ENCODE measurements around the gene PDZD8.

Gene PDZD8, protein sequence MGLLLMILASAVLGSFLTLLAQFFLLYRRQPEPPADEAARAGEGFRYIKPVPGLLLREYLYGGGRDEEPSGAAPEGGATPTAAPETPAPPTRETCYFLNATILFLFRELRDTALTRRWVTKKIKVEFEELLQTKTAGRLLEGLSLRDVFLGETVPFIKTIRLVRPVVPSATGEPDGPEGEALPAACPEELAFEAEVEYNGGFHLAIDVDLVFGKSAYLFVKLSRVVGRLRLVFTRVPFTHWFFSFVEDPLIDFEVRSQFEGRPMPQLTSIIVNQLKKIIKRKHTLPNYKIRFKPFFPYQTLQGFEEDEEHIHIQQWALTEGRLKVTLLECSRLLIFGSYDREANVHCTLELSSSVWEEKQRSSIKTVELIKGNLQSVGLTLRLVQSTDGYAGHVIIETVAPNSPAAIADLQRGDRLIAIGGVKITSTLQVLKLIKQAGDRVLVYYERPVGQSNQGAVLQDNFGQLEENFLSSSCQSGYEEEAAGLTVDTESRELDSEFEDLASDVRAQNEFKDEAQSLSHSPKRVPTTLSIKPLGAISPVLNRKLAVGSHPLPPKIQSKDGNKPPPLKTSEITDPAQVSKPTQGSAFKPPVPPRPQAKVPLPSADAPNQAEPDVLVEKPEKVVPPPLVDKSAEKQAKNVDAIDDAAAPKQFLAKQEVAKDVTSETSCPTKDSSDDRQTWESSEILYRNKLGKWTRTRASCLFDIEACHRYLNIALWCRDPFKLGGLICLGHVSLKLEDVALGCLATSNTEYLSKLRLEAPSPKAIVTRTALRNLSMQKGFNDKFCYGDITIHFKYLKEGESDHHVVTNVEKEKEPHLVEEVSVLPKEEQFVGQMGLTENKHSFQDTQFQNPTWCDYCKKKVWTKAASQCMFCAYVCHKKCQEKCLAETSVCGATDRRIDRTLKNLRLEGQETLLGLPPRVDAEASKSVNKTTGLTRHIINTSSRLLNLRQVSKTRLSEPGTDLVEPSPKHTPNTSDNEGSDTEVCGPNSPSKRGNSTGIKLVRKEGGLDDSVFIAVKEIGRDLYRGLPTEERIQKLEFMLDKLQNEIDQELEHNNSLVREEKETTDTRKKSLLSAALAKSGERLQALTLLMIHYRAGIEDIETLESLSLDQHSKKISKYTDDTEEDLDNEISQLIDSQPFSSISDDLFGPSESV
- total RNA-seq = 23.4 to 67.2 (median 44.4) reads per million in 18 experiments

DNA sequence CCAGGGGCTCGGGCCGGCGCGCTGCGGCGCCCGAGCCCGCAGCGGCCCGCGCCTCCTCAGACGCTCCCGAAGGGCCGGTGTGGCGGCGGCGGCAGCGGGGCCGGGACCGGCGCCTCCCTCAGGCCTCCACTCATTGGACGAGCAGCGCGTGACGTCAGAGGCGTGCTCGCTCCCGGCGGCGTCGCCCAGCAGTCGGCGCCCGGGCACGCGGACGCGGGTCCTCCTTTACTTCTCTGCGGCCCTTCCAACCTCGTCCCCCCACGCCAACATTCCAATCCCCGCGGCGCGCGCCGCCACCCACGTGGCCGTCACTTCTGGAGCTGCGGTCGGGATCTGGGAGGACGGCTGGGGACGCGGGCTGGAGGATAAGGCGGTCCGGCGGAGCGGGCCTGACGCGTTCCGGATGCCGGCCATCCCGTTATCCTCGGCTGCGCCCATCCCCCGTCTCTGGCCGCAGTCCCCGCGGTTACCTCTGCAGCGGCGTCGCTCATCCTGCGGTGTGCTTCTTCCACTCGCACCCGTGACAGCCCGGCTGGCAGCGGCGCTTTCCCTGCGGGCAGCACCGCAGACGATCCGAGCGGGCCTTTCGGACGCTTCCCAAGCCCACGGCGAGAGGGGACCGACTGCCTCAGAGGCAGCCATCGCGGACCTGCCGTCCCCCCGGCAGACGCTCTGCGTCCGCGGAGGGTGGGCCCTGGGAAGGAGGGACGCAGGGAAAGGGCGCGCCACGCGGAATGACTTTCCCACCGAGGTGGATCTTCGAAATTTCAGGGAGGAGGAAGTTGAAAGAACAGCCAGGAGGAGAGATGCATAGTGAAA, at the start of gene PDZD8:
TSS of gene PDZD8 (minus strand) at position 81 of the 819 bp plus-strand sequence. CDS start 213 bp downstream, outside the sequence.
- DNase-seq = peak; percentile 92 to 95

DNA sequence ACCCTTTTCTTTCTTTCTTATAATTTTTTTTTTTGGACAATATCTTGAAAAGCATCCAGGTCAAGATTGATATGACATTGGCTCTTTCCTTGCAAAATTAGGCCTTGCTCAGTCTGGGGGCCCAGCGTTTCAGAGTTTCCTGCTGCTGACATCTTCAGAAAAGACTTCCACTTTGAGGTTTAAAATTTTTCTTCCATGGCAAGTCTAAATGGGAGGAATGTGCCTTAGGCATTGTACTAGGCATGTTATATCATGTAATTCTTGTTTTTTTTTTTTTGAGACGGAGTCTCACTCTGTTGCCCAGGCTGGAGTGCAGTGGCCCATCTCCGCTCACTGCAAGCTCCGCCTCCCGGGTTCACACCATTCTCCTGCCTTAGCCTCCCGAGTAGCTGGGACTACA, 48.9 kb upstream of the PDZD8 start:
- DNase-seq = no peak

DNA sequence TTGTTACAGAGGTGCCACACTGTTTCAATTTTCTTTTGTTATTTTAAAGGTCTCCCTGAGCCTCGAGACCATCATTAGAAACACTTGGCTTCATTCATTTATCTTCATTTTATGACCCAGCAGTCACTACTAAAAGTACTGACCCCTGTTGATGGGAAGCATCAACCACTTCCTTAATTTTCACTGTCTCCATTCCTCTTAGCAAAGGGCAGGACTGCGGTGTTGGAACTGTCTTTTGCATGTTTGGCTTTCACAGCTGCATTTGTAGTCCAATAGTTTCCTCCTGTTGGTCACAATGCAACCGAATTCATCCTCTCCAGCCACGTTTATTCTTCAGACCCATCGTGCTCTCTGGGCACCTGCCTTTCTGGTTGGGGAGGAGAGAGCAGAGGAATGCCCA, 46.7 kb upstream of the PDZD8 start:
- no peak for DNase-seq

DNA sequence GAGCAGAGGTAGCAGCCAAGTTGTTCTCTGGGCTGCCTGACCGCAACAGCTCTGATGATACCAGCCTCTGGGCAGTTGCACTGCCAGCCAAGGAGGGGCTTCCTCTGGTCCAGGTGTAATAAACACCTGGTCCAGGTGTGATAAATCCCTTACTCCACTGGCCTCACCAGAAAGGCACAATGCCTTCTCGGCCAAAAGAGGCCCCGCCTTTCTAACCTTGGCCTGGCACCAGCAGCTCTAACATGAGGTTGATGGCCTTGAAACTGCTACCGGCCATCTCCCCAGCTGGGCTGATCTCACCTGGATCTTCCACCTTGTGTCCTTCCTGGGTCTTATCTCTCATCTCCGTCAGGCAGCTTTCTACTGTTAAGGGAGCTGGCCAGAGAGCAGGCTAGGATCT, 45.5 kb upstream of the PDZD8 start:
- no peak for DNase-seq

DNA sequence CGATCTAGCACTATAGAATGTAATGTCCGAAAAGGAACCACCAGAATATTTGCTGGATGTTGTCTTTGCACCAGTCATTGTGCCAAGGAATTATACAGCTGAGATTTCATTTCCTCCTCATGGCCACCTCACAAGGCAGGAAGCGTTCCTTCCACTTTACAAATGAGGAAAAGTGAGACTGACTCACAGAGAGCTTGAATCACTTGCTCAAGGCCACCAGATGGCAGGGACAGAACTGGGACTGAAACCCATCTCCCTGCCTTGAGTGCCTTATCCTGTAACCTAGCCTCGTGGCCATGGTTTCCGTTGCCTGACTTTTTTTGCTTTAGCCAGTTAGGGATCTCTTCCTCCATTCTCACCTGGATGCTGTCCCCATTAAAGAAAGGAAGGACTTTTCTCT, 44.7 kb upstream of the PDZD8 start:
- DNase-seq = peak; percentile 9 to 43

DNA sequence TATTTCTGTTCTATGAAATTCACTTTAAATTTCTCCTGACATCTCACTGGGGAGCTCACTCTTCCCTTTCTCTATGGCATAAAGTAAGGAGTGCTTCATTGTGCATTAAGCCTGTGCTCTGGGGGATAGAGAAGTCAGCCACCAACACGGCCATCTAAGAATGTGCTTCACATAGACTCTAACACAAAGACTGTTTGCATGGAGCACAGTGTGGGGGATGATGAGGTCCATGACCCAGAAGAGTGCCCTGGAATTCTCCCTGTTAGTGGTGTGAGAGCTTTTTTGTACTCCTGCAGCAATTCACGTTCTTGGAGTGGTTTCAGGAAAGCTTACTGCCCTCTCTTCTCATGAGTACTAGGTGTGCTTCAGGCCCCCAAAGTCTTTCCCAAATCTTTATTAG, 43.9 kb upstream of the PDZD8 start:
- DNase-seq = no peak

DNA sequence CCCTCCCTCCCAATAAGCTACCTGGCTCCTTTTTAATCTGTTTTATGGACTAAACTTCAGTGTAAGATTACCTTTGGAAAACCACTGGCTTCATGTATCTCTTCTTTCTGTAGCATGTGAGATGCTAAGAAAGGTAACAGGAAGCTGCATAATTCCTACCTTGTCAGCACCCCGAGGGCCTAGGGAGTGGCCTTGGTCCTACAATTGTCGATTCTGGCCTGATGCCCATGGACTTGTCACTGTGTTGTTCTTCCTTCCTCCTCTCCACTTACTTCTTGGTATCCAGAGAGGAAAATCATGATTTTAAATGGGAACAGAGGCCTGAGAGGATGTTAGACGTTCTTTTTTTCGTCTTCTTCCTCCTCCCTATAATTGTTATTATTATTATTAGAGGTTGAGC, 42.9 kb upstream of the PDZD8 start:
- no peak for DNase-seq

DNA sequence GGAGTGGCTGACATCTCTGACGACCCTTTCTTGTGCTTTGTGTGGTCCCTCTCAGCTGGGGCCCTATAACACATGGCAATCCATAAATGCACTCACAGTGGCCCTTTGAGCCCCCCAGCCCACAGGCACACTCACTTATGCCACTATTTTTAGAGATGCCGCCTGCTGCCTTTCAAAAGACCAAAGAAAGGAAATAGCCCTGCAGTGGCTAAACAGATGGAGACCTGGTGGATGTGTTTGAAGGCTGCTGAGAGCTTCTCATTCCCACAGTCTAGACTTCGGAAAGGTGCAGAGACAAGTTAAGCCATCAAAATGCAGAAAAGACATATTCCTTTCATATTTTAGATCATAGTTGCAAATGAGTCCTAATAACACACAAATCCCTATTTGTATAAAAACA, 42.0 kb upstream of the PDZD8 start:
- no peak for DNase-seq

DNA sequence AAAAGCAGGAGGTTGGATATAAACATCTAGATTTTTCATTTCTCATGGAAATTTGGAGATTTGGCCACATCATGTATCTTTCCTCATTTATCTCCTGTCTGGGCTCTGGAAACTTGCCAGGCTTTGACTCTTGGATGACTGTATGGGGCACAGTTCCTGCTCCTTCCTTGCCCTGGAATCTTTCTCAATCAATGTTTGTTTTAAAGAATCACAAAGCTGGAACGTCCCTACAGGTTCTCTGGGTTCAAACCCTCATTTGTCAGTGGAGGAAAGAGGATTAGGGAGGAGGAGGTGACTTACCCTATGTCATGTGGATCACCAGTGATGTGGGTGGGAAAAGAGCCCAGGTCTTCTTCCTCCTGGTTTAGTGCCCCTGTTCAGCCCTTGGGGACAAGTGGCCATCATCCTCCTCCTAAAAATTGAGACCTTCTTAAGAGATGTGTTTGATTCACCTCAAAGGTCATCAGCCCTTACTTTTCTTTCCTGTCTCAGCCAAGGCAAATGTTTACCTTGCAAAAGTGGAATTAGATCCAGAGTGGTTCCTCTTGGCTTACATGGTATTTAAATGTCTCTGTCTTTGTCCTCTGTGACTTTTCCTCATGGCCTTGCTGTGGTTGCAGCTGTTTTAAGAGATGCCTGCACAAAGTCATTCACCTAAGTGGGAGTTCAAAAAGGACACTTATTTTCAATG, 38.8 kb upstream of the PDZD8 start:
- DNase-seq = peak in 1 of 2 donors; percentile 11

DNA sequence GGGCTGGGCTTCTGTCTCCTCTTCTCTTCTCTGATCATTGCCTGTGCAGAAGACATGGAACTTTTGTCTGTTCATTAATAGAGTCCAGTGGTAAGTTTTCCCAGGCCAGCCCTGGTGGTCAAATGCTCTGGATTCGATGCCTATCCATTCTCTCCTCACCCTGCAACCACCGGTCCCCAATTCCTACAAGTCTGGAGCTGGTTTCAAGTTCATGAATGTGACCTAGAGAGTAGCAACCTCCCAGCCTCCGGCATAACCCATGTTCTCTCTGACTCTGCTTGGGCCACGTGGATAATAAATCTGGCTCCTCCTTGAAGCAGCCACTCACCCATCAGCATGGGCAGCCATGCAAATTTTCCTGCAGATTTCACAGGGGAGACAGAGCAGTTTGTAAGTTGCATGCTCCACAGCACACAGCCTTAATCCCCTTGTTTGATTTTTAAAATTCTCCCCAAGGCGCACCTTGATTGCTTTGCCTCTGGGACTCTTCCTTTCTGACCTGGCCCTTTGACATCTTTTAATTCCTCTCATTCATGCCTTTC, 37.3 kb upstream of the PDZD8 start:
- no peak for DNase-seq

DNA sequence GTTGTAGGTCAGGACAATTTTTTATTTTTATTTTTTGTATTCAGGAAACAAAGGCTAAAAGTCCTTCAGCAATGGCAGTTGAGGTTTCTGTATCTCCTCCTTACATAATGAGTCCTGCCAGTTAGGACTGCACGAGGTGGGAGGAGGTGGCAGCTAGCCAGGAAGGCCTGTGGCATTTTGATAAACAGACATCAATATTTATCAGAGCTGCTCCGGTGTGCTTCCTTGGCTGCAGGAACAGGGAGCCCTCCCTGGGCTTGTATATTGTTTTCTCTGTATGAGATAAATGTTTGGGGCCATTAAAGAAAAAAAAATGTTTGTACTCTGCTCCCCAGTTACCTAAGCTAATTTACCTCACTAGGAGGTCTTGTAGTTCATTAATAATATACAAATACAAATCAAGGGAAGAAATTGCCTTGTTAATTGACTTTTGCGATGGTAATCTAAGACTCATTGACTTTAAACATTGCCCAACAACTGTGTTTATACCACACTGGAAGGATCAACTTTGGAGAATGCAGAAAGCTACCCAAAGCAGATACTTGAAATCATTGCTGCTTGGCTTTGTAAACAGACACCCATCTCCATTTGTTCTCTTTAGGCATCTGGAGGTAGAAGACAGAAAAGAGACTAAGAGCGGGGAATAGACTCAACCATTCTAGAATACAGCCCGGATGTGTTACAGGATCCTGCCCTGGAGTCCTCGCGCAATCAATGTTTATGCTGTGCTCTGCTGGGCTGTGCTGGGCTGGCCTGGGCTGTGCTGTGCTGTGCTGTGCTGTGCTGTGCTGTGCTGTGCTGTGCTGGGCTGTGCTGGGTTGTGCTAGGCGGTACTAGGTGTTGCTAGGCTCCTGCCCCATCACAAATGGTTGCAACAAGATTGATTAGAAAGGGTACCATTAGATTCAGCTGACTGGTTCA, 36.5 kb upstream of the PDZD8 start:
- DNase-seq = no peak

DNA sequence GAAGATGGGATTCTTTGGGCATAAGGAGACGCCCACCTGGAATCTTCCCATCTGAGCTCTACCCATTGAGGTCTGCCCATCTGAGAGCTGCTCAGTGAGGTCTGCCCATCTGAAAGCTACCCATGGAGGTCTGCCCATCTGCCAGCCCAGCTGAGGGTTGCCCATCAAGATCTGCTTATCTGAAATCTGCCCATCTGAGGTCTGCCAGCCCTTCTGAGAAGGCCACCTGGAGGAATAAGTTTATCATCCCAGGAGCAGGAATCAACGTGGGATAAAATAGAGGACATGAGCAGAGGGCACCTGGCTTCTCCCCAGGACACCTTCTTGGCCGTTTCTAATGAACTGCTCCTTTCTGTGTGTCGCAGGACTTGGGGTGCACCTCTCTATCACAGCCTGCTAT, 35.3 kb upstream of the PDZD8 start:
- DNase-seq = no peak

DNA sequence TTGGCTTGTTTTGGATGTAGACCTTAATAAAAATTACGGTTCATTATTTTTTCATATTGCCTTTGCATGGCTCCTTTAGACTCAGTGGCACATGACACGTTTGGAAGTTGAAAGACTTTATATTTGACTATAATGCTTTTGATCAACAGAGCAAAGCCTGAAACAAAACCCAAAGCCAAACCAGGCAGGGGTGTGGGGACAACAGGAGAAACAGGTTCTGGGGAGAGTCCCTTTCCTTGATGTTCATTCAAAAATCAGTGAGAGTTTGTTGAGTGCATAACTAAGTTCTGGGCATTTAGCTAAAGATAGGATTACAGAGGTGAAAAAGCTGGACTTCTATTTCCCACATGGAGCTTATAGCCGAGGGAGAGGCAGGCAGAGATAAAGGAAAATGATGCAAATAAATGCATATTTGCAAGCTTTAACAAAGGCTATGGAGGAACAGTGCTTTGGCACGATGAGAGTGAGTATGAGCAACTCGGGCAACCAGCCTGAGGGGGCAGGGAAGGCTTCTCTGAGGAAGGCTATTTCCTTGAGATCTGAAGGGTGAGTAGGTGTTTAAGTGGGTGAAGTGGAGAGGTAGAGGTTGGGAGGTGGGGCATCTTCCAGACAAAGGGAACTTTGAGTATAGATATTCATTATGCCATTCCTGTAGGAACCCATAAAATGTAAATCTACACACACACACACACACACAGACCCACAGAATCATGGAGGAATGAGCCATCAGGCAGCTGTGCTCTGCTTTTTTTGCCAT, 34.5 kb upstream of the PDZD8 start:
- no peak for DNase-seq

DNA sequence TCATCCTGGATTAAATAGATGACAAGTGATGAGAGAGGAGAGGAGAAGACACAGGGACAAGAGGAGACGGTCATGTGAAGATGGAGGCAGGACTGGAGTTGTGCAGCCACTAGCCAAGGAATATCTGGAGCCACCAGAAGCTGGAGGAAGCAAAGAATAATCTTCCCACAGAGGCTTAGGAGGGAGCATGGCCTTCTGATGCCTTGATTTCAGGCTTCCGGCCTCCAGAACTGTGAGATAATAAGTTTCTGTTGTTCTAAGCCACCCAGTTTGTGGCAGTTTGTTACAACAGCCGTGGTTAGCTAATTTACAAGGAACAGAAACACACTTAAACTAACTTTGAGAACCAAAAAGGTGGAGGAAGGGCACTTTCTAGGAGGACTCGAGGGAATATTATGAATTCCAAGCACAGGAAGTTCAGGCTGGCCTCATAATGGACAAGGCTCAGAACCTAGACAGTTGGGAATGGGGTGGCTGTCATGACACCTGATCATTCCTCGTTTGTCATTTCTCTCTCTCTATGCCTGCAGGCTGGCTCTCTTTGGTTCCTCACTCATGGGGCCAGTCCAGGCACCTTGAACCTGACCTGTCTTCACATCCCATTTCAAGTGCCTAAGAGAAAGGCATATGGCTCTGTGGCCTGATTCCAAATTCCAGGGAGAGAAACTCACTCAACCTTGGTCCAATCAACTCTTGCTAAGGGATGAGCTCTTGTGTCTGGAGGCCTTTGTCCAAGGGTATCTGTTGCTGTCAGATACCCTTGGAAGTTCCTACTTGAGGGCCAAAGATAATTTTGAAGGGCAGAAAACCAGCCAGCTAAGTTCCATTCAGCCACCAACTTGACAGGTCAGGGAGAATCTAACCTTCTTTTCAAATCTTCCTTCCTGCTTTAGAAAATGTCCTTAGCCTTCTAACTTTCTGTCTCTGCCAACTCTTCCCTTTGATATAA, 33.5 kb upstream of the PDZD8 start:
- no peak for DNase-seq

DNA sequence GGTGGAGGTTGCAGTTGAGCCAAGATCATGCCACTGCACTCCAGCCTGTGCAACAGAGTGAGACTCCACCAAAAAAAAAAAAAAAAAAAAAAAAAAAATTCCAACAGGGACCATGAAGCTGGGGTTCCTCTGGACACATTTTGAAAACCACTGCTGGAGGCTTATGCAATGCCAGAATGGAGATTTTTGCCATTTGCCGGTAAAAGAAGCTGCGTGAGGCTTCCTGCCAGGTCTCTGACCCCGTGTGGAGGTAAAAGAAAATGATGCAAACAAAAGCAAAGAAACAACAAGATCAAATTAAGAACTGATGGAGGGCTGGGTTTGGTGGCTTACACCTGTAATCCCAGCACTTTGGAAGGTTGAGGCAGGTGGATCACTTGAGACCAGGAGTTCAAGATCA, 30.5 kb upstream of the PDZD8 start:
- DNase-seq = no peak

DNA sequence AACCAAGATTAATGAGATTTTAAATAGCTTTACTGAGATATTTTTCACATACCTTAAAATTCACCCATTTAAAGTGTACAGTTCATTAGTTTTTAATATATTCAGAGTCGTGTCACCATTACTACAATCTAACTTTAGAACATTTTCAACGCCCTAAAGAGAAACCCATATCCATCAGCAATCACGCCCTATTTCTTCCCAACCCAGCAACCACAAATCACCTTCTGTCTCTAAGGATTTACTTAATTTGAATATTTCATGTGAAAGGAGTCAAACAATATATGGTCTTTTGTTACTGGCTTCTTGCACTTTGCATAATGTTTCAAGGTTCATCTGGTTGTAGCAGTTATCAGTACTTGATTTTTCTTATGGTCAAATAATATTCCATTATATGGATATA, 25.1 kb upstream of the PDZD8 start:
- no peak for DNase-seq

DNA sequence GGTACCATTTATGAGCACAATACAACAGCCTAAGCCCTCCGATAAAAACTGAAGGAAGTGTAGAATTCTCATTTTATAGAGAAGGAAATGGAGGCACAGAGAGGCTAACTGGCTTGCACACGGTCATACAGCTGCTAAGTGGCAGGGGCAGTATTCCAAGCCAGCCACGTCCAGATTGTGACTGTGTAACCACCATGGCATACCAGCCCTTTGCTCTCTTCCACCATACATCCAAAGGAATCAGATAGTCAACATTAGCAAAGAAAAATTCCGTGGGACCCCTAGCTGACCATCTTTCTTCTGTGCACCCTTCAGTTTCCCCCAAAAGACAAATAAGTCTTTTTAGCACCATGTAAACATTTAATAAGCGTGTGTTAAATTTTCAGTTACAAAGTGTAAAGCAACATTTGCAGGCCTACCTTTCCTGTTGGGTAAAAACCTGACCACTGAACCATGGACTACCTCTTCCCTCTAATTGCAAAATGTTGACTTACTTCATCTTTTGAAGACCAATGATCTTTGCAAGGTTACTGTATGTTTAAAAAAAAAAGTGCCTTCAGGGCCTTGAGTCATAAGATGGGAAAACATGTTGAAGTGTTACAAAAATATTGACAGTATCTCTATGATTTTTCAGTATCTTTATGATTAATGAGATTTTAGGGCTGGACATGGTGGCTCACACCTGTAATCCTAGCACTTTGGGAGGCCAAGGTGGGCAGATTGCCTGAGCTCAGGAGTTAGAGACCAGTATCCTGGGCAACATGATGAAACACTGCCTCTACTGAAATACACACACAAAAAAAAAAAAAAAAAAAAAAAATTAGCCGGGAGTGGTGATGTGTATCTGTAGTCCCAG, 24.3 kb upstream of the PDZD8 start:
- DNase-seq = no peak

All from inflammatory macrophage (primary cell).